ENCODE measurements around the gene ZNF200.

ZNF200 gene

DNA sequence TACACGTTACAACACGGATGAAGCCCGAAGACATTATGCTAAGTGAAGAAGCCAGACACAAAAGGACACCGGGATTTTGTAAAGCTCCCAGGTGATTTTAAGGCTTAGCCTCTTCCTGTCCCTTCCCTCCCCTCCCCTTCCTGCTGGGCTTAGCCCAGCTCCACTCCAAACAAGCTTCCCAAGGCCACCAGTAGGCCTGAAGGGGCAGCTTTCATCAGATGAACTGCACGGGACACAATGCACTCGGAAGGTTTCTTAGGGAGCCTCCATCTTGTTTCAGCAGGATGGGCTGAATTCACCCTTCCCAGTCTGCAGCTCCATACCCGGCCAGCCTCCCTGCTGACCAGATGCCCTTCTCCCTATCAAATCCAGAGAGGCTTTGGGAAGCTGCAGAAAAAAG lies 11.0 kb upstream of the ZNF200 start:
- H3K9me3 Mint-ChIP-seq, result no peaks in the 10 kb centered on the region
- no peaks in the 10 kb centered on the region for H3K4me1 Mint-ChIP-seq
- no peak overlapping the region for H3K27ac Mint-ChIP-seq (ENCODE audit: low read depth)
- no peak overlapping the region for H3K4me3 Mint-ChIP-seq
- peaks cover 37% of the 10 kb centered on the region for H3K27me3 Mint-ChIP-seq
- no peak for ATAC-seq (replicated peaks; ENCODE audit: extremely low read depth, poor library complexity, severe bottlenecking)
- DNase-seq (ENCODE audit: low spot score in 2 of 2), result no peak
- peaks cover 2% of the 10 kb centered on the region for H3K36me3 Mint-ChIP-seq (ENCODE audit: insufficient read depth)

DNA sequence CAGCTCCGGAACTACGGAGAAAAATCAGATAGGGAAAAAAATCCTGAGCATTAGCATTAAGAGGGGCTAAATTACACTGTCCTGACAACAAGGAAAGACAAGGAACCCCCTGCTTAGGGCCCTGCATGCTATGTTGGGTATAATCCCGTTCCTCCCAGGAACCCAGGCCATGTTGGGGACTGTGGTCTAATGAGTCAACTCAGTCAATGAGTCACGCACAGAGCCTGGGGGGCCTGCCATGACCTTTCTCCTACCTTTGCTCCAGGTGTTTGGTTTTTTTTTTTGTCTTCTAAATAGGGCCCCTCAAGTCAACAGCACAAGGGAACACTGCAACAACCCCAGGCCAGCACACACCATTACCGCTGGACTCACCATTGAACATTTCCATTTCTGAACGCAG lies 8.9 kb upstream of the ZNF200 start:
- Mint-ChIP-seq H3K4me1 (no peaks in the 10 kb centered on the region), H3K9me3 (no peaks in the 10 kb centered on the region), H3K27ac (ENCODE audit: low read depth) (no peak overlapping the region), H3K4me3 (no peak overlapping the region), H3K27me3 (peaks cover 41% of the 10 kb centered on the region), H3K36me3 (ENCODE audit: insufficient read depth) (peaks cover 2% of the 10 kb centered on the region)
- ATAC-seq (replicated peaks; ENCODE audit: extremely low read depth, poor library complexity, severe bottlenecking) (no peak), DNase-seq (ENCODE audit: low spot score in 2 of 2) (no peak)

DNA sequence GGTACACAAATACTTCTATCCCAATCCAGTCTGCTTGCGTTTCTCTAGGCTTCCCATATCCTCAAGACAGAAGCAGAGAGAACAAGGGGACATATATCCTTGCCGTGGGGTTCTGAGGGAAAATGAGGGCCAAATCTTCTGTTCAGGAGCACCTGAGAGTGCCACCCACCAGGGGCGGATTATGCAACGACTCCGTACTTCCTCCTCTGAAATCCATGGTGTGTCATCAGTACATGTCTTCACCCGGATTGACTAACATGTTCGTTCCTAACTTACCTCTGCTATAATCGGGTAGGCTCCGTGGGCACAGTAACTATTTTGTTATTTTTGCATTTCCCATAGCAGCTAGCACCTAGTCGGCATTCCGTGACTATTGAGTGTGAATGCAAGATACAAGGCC lies 7.8 kb upstream of the ZNF200 start:
- no peak for DNase-seq (ENCODE audit: low spot score in 2 of 2)
- Mint-ChIP-seq H3K4me3 (no peak overlapping the region), H3K27me3 (peaks cover 41% of the 10 kb centered on the region), H3K9me3 (no peaks in the 10 kb centered on the region), H3K27ac (ENCODE audit: low read depth) (no peak overlapping the region), H3K36me3 (ENCODE audit: insufficient read depth) (peaks cover 2% of the 10 kb centered on the region), H3K4me1 (no peaks in the 10 kb centered on the region)
- no peak for ATAC-seq (replicated peaks; ENCODE audit: extremely low read depth, poor library complexity, severe bottlenecking)

DNA sequence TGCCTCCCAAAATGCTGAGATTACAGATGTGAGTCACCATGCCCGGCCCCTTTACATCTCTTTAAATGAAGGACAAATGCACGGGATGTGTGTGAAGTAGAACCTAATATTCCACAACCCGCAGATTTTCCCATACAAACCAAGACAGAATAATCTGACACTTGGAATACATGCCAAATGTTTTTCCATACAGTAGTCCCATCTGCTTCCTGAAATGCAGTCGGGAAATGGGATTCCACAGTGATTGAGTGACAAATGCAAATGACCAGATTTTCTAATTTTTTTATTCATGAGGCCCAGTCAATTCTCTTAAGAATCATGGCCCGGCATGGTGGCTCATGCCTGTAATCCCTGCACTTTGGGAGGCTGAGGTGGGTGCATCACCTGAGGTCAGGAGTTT lies 6.8 kb upstream of the ZNF200 start:
- DNase-seq (ENCODE audit: low spot score in 2 of 2) (no peak), ATAC-seq (replicated peaks; ENCODE audit: extremely low read depth, poor library complexity, severe bottlenecking) (no peak)
- no peaks in the 10 kb centered on the region for H3K4me1 Mint-ChIP-seq
- no peaks in the 10 kb centered on the region for H3K9me3 Mint-ChIP-seq
- H3K36me3 Mint-ChIP-seq (ENCODE audit: insufficient read depth), result peaks cover 3% of the 10 kb centered on the region
- H3K27ac Mint-ChIP-seq (ENCODE audit: low read depth), result no peak overlapping the region
- peaks cover 41% of the 10 kb centered on the region for H3K27me3 Mint-ChIP-seq
- no peak overlapping the region for H3K4me3 Mint-ChIP-seq

DNA sequence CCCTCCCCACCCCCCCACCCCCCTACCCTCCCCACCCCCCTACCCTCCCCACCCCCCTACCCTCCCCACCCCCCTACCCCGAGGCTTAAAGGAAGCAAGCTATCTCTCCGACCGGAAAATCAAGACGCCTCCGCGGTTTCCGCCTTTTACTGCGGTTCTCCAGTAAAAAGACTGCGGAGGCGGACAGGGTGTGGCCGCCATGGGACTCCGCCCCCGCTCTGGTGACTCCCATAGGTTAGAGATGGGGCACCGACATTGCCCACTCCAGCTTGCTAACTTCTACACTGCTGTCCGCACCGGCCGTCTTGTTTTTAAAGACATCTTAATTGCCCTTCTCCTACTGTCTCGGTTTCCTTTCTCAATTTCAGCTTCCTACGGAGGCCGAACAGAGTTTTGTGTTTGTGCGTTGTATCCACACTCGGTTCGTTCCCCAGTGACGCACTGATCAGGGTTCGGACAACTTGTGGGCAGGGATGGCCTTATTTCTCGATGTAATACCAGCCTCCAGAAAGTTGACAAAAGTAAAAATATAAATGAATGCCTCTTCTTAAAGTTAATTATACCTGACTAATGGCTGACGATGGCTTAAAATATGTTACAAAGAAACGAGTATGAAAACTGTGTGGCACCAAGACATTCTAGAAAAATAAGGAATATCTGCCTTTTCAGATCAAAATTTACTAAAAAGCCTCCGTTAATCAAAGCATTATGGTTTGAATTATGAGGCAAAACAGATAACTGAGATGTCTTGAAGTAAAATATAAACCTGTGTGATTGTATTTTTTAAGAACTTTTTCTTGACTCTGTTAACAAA lies 1.1 kb upstream of the ZNF200 start:
- Mint-ChIP-seq H3K27me3 (peaks cover 5% of the 10 kb centered on the region), H3K36me3 (ENCODE audit: insufficient read depth) (peaks cover 21% of the 10 kb centered on the region), H3K9me3 (no peaks in the 10 kb centered on the region), H3K27ac (ENCODE audit: low read depth) (peak overlapping the region; percentile 87), H3K4me3 (peak overlapping the region; percentile 78), H3K4me1 (peaks cover 31% of the 10 kb centered on the region)
- ATAC-seq (replicated peaks; ENCODE audit: extremely low read depth, poor library complexity, severe bottlenecking) (no peak), DNase-seq (ENCODE audit: low spot score in 2 of 2) (peak in 1 of 2 donors; percentile 27)

DNA sequence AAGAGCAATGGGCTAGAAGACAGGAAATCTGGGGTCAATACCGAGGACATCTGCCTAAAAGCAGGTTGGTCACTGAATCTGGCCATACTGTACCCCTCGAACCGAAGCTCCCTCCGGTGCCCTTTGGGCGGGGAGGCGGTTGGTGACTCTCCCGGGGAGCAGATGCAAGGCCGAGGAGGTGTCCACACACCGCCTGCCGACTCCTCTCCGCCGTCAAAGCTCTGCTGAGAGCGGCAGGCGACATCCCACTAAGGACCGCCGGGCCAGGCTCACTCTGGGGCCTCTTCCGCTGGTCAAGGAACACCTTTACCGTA lies 458 bp downstream of the ZNF200 start:
- Mint-ChIP-seq H3K4me1 (peaks cover 31% of the 10 kb centered on the region), H3K27ac (ENCODE audit: low read depth) (peak overlapping the region; percentile 95), H3K36me3 (ENCODE audit: insufficient read depth) (peaks cover 29% of the 10 kb centered on the region), H3K9me3 (peaks cover 6% of the 10 kb centered on the region), H3K27me3 (no peaks in the 10 kb centered on the region), H3K4me3 (peak overlapping the region; percentile 86)
- ATAC-seq (replicated peaks; ENCODE audit: extremely low read depth, poor library complexity, severe bottlenecking) (no peak), DNase-seq (ENCODE audit: low spot score in 2 of 2) (no peak)

DNA sequence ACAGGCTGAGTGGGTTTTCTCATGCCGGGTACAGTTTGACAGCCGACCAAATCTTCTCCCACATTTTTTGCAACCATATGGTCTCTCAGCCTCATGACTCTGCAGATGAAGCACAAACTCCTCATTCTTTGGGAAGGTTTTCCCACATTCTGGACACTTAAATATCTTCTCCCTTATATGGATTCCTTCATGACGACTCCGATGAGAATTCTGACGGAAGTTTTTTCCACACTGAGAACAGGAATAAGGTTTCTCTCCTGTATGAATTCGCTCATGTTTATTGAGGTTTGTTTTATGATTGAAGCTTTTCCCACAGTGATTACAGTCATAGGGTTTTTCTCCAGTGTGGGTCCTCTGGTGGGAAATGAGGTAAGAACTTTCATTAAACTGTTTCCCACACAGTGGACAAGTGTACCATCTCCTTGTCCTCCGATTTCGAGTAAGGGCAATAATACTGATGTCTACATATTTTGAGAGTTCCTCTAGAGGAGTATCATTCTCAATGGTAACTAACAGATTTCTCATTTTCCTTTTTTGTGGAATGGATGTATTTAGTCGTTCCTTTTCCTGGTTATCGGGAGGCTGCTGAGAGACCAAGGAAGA lies 10.9 kb downstream of the ZNF200 start:
- no peaks in the 10 kb centered on the region for H3K27me3 Mint-ChIP-seq
- H3K27ac Mint-ChIP-seq (ENCODE audit: low read depth), result no peak overlapping the region
- DNase-seq (ENCODE audit: low spot score in 2 of 2), result no peak
- peaks cover 5% of the 10 kb centered on the region for H3K4me1 Mint-ChIP-seq
- peaks cover 24% of the 10 kb centered on the region for H3K9me3 Mint-ChIP-seq
- H3K36me3 Mint-ChIP-seq (ENCODE audit: insufficient read depth), result peaks cover 32% of the 10 kb centered on the region
- ATAC-seq (replicated peaks; ENCODE audit: extremely low read depth, poor library complexity, severe bottlenecking), result no peak
- no peak overlapping the region for H3K4me3 Mint-ChIP-seq

DNA sequence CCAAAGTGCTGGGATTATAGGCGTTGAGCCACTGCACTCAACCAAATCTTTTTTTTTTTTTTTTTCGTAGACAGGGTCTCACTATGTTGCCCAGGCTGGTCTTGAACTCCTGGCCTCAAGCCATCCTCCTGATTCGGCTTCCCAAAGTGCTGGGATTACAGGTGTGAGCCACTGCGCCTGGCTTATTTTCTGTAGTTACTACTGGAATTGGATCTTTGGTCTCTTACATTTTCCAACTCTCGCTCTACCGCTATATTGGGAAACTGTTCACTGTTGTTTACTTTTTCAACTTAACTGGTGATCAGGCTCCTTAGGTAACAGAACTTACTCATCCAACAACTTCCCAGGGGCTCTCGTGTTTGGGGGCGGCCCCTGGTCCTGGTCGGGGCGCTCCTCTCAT lies 14.1 kb downstream of the ZNF200 start:
- no peak overlapping the region for H3K4me3 Mint-ChIP-seq
- no peak for ATAC-seq (replicated peaks; ENCODE audit: extremely low read depth, poor library complexity, severe bottlenecking)
- H3K36me3 Mint-ChIP-seq (ENCODE audit: insufficient read depth), result peaks cover 20% of the 10 kb centered on the region
- no peak for DNase-seq (ENCODE audit: low spot score in 2 of 2)
- H3K27me3 Mint-ChIP-seq, result no peaks in the 10 kb centered on the region
- H3K27ac Mint-ChIP-seq (ENCODE audit: low read depth), result no peak overlapping the region
- peaks cover 15% of the 10 kb centered on the region for H3K4me1 Mint-ChIP-seq
- H3K9me3 Mint-ChIP-seq, result peaks cover 14% of the 10 kb centered on the region

DNA sequence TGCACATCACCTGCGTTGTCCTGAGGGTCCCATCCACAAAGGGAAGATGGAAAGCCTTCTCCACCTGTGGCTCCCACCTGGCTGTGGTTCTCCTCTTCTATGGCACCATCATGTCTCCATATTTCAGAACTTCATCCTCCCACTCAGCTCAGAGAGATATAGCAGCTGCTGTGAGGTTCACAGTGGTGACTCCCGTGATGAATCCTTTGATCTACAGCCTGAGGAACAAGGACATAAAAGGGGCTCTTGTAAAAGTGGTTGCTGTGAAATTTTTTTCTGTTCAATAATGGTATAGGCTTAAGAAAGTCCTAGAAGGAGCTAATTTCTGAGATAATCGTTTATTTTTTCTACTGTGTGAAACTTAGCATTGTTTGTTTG lies 18.7 kb downstream of the ZNF200 start:
- Mint-ChIP-seq H3K4me3 (peak overlapping the region; percentile 70), H3K4me1 (peaks cover 36% of the 10 kb centered on the region), H3K27ac (ENCODE audit: low read depth) (peak overlapping the region; percentile 96), H3K36me3 (ENCODE audit: insufficient read depth) (peaks cover 11% of the 10 kb centered on the region), H3K9me3 (no peaks in the 10 kb centered on the region), H3K27me3 (no peaks in the 10 kb centered on the region)
- ATAC-seq (replicated peaks; ENCODE audit: extremely low read depth, poor library complexity, severe bottlenecking) (no peak), DNase-seq (ENCODE audit: low spot score in 2 of 2) (no peak)

DNA sequence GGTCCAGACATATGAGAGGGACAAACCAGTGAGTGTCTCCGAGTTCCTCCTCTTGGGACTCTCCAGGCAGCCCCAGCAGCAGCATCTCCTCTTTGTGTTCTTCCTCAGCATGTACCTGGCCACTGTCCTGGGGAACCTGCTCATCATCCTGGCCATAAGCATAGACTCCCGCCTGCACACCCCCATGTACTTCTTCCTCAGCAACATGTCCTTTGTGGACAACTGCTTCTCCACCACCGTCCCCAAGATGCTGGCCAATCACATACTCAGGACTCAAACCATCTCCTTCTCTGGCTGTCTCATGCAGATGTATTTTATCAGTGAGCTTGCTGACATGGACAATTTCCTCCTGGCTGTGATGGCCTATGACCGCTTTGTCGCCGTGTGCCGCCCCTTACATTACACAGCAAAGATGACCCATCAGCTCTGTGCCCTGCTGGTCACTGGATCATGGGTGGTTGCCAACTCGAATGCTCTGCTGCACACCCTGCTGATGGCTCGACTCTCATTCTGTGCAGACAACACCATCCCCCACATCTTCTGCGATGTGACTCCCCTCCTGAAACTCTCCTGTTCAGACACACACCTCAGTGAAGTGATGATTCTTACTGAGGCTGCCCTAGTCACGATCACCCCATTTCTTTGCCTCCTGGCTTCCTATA lies 19.2 kb downstream of the ZNF200 start:
- Mint-ChIP-seq H3K36me3 (ENCODE audit: insufficient read depth) (peaks cover 11% of the 10 kb centered on the region), H3K27ac (ENCODE audit: low read depth) (peak overlapping the region; percentile 96), H3K4me3 (peak overlapping the region; percentile 70), H3K27me3 (no peaks in the 10 kb centered on the region), H3K9me3 (no peaks in the 10 kb centered on the region), H3K4me1 (peaks cover 36% of the 10 kb centered on the region)
- DNase-seq (ENCODE audit: low spot score in 2 of 2) (no peak), ATAC-seq (replicated peaks; ENCODE audit: extremely low read depth, poor library complexity, severe bottlenecking) (no peak)

DNA sequence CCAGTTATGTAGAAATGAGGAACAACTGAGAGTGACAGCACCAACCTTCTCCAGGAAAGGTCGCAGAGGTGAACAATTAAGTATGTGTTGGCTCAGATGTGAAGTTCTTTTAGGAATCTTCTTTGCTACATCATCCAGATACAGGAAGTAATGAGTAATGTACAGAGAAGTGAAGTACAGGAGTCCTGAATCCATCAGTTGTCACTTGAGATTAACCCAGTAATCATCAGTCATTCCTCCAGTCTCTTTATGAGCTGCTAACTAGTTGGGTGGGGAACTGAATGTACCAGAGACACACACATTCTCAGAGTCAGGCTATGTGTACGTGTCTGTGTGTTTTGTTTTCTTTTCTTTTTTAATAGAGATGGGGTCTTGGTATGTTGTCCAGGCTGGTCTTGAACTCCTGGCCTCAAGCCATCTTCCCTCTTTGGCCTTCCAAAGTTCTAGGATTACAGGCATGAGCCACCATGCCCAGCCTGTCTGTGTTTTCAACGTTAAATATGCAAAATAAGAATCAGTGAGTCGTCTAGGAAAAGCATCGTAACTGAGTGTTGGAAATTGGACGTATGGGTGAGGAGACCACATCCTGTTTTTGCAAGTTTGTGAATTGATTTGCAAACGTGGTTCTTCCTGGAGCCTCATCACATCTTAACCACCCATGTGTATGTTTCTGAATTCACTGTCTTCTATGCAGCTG lies 19.9 kb downstream of the ZNF200 start:
- peak in 1 of 2 donors; percentile 50 for DNase-seq (ENCODE audit: low spot score in 2 of 2)
- H3K4me3 Mint-ChIP-seq, result peak overlapping the region; percentile 70
- peaks cover 11% of the 10 kb centered on the region for H3K36me3 Mint-ChIP-seq (ENCODE audit: insufficient read depth)
- peaks cover 36% of the 10 kb centered on the region for H3K4me1 Mint-ChIP-seq
- no peaks in the 10 kb centered on the region for H3K9me3 Mint-ChIP-seq
- H3K27ac Mint-ChIP-seq (ENCODE audit: low read depth), result peak overlapping the region; percentile 96
- H3K27me3 Mint-ChIP-seq, result no peaks in the 10 kb centered on the region
- ATAC-seq (replicated peaks; ENCODE audit: extremely low read depth, poor library complexity, severe bottlenecking), result peak; percentile 96

DNA sequence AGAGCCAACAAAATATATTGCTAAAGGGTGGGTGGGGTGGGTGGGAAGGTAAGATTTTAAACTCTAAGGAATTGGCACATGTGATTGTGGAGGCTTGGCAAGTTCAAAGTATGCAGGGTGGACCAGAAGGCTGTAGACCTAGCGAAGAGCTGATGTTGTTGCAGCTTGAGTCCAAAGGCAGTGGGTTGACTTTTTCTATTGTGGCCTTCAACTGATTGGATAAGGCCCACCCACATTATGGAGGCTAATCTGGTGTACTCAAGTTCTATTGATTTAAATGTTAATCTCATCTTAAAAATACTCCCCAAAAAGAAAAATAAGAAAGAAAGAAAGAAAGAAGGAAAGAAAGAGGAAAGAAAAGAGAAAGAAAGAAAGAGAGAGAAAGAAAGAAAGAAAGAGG lies 22.4 kb downstream of the ZNF200 start:
- Mint-ChIP-seq H3K4me1 (peaks cover 33% of the 10 kb centered on the region), H3K9me3 (no peaks in the 10 kb centered on the region), H3K27me3 (no peaks in the 10 kb centered on the region), H3K27ac (ENCODE audit: low read depth) (peak overlapping the region; percentile 91), H3K36me3 (ENCODE audit: insufficient read depth) (peaks cover 11% of the 10 kb centered on the region), H3K4me3 (no peak overlapping the region)
- DNase-seq (ENCODE audit: low spot score in 2 of 2) (no peak), ATAC-seq (replicated peaks; ENCODE audit: extremely low read depth, poor library complexity, severe bottlenecking) (no peak)
